ENCODE results near the gene MNT. TPM values are rescaled to one million over a fixed set of nuclear protein-coding genes. Genes with fewer than 3 reads are reported as not detected.

MNT gene
- total and polyA plus RNA-seq, 2 experiments from 2014 or later, result 5.7 to 6.4 TPM

GRCh38 chr17:2362016-2362415 is 38.8 kb downstream of the MNT start:
- Mint-ChIP-seq H3K4me3 (no peak overlapping the region), H3K36me3 (ENCODE audit: low read depth) (peaks cover 3% of the 10 kb centered on the region; the same call in 1 of the 3 replicates), H3K4me1 (peaks cover 6% of the 10 kb centered on the region), H3K27me3 (ENCODE audit: insufficient read depth, low read depth, poor library complexity) (peaks cover 9% of the 10 kb centered on the region), H3K9me3 (no peaks in the 10 kb centered on the region), H3K27ac (no peak overlapping the region)
- H2AFZ ChIP-seq, result no peak overlapping the region
- no peaks in the 10 kb centered on the region for H3K36me3 ChIP-seq (ENCODE audit: insufficient read depth)
- no peaks in the 10 kb centered on the region for H3K4me1 ChIP-seq (ENCODE audit: insufficient read depth)
- TF ChIP-seq, protein P1, sequence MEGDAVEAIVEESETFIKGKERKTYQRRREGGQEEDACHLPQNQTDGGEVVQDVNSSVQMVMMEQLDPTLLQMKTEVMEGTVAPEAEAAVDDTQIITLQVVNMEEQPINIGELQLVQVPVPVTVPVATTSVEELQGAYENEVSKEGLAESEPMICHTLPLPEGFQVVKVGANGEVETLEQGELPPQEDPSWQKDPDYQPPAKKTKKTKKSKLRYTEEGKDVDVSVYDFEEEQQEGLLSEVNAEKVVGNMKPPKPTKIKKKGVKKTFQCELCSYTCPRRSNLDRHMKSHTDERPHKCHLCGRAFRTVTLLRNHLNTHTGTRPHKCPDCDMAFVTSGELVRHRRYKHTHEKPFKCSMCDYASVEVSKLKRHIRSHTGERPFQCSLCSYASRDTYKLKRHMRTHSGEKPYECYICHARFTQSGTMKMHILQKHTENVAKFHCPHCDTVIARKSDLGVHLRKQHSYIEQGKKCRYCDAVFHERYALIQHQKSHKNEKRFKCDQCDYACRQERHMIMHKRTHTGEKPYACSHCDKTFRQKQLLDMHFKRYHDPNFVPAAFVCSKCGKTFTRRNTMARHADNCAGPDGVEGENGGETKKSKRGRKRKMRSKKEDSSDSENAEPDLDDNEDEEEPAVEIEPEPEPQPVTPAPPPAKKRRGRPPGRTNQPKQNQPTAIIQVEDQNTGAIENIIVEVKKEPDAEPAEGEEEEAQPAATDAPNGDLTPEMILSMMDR (conservative IDR thresholded peaks at IDR 0.05; ENCODE audit: low read depth in 2 of 2), result no peak
- TF ChIP-seq ZNF114 (CRISPR knock-in tag; IDR thresholded peaks at IDR 0.05) (no peak), CREB1 (CRISPR knock-in tag; IDR thresholded peaks at IDR 0.05; ENCODE audit: low read depth) (no peak), POLR2AphosphoS5 (IDR thresholded peaks at IDR 0.05; ENCODE audit: low read depth) (no peak), ETS1 (IDR thresholded peaks at IDR 0.05) (no peak), EZH2 (IDR thresholded peaks at IDR 0.05; ENCODE audit: low read depth, unreplicated experiment) (no peak), STAT1 (IDR thresholded peaks at IDR 0.05; ENCODE audit: unreplicated experiment) (no peak), JUNB (IDR thresholded peaks at IDR 0.05; ENCODE audit: unreplicated experiment) (no peak), ZNF331 (CRISPR knock-in tag; IDR thresholded peaks at IDR 0.05; ENCODE audit: low read depth) (no peak), NANOG (IDR thresholded peaks at IDR 0.05; ENCODE audit: borderline replicate concordance) (no peak), EZH2phosphoT487 (IDR thresholded peaks at IDR 0.05; ENCODE audit: unreplicated experiment) (no peak)
- TF ChIP-seq, protein P2, sequence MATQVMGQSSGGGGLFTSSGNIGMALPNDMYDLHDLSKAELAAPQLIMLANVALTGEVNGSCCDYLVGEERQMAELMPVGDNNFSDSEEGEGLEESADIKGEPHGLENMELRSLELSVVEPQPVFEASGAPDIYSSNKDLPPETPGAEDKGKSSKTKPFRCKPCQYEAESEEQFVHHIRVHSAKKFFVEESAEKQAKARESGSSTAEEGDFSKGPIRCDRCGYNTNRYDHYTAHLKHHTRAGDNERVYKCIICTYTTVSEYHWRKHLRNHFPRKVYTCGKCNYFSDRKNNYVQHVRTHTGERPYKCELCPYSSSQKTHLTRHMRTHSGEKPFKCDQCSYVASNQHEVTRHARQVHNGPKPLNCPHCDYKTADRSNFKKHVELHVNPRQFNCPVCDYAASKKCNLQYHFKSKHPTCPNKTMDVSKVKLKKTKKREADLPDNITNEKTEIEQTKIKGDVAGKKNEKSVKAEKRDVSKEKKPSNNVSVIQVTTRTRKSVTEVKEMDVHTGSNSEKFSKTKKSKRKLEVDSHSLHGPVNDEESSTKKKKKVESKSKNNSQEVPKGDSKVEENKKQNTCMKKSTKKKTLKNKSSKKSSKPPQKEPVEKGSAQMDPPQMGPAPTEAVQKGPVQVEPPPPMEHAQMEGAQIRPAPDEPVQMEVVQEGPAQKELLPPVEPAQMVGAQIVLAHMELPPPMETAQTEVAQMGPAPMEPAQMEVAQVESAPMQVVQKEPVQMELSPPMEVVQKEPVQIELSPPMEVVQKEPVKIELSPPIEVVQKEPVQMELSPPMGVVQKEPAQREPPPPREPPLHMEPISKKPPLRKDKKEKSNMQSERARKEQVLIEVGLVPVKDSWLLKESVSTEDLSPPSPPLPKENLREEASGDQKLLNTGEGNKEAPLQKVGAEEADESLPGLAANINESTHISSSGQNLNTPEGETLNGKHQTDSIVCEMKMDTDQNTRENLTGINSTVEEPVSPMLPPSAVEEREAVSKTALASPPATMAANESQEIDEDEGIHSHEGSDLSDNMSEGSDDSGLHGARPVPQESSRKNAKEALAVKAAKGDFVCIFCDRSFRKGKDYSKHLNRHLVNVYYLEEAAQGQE (IDR thresholded peaks at IDR 0.05; ENCODE audit: unreplicated experiment), result no peak
- TF ChIP-seq, protein P3, sequence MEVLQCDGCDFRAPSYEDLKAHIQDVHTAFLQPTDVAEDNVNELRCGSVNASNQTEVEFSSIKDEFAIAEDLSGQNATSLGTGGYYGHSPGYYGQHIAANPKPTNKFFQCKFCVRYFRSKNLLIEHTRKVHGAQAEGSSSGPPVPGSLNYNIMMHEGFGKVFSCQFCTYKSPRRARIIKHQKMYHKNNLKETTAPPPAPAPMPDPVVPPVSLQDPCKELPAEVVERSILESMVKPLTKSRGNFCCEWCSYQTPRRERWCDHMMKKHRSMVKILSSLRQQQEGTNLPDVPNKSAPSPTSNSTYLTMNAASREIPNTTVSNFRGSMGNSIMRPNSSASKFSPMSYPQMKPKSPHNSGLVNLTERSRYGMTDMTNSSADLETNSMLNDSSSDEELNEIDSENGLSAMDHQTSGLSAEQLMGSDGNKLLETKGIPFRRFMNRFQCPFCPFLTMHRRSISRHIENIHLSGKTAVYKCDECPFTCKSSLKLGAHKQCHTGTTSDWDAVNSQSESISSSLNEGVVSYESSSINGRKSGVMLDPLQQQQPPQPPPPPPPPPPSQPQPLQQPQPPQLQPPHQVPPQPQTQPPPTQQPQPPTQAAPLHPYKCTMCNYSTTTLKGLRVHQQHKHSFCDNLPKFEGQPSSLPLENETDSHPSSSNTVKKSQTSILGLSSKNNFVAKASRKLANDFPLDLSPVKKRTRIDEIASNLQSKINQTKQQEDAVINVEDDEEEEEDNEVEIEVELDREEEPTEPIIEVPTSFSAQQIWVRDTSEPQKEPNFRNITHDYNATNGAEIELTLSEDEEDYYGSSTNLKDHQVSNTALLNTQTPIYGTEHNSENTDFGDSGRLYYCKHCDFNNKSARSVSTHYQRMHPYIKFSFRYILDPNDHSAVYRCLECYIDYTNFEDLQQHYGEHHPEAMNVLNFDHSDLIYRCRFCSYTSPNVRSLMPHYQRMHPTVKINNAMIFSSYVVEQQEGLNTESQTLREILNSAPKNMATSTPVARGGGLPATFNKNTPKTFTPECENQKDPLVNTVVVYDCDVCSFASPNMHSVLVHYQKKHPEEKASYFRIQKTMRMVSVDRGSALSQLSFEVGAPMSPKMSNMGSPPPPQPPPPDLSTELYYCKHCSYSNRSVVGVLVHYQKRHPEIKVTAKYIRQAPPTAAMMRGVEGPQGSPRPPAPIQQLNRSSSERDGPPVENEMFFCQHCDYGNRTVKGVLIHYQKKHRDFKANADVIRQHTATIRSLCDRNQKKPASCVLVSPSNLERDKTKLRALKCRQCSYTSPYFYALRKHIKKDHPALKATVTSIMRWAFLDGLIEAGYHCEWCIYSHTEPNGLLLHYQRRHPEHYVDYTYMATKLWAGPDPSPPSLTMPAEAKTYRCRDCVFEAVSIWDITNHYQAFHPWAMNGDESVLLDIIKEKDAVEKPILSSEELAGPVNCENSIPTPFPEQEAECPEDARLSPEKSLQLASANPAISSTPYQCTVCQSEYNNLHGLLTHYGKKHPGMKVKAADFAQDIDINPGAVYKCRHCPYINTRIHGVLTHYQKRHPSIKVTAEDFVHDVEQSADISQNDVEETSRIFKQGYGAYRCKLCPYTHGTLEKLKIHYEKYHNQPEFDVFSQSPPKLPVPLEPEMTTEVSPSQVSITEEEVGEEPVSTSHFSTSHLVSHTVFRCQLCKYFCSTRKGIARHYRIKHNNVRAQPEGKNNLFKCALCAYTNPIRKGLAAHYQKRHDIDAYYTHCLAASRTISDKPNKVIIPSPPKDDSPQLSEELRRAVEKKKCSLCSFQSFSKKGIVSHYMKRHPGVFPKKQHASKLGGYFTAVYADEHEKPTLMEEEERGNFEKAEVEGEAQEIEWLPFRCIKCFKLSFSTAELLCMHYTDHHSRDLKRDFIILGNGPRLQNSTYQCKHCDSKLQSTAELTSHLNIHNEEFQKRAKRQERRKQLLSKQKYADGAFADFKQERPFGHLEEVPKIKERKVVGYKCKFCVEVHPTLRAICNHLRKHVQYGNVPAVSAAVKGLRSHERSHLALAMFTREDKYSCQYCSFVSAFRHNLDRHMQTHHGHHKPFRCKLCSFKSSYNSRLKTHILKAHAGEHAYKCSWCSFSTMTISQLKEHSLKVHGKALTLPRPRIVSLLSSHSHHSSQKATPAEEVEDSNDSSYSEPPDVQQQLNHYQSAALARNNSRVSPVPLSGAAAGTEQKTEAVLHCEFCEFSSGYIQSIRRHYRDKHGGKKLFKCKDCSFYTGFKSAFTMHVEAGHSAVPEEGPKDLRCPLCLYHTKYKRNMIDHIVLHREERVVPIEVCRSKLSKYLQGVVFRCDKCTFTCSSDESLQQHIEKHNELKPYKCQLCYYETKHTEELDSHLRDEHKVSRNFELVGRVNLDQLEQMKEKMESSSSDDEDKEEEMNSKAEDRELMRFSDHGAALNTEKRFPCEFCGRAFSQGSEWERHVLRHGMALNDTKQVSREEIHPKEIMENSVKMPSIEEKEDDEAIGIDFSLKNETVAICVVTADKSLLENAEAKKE (CRISPR knock-in tag; IDR thresholded peaks at IDR 0.05), result no peak
- H3F3A ChIP-seq (replicated peaks; ENCODE audit: low read depth), result no peaks in the 10 kb centered on the region
- no peak overlapping the region for H3K4me3 ChIP-seq
- no peak overlapping the region for H3K4me2 ChIP-seq
- H4K20me1 ChIP-seq (replicated peaks; ENCODE audit: insufficient read depth), result no peaks in the 10 kb centered on the region
- DNase-seq (ENCODE audit: low spot score) (no peak), ATAC-seq (no peak)
- no peaks in the 10 kb centered on the region for H3K79me2 ChIP-seq (replicated peaks; ENCODE audit: insufficient read depth)
- H3K27ac ChIP-seq (ENCODE audit: low read depth), result no peak overlapping the region
- no peaks in the 10 kb centered on the region for H3K27me3 ChIP-seq (ENCODE audit: insufficient read depth)
- H3K9me2 ChIP-seq (ENCODE audit: insufficient read depth), result no peaks in the 10 kb centered on the region
